ENCODE data around the gene CELF2.

CELF2 gene

DNA sequence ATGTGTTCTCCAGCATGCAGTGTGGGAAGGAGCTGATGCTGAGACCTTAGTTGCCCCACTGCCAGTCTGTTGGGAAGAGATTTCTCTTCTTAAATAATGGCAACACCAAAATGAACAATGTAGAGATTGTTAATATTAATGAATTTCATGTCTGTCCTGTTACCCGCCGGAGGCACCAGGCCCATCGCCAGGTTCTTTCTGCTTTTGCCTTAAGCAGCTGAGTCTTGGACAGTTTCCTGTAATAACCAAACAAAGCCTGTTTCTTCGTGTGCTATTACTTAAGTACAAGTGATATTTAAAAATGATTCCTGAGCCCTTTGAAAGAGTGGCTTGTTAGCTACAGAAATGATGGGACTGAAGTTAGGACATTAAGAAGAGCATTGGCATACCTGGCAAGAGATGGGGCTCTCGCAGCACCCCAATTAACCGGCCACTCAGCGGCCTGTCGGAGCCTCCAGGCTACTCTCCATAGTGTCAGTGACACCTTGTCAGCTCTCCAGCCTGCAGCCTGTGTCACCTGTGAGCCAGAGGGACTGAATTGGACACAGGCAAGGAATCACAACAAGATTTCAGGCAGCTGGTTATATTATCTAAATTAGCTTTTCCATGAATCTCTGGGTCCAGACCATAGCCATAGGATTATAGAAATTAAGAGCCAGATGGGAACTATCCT, 142.0 kb downstream of the CELF2 start:
- no peak for DNase-seq

DNA sequence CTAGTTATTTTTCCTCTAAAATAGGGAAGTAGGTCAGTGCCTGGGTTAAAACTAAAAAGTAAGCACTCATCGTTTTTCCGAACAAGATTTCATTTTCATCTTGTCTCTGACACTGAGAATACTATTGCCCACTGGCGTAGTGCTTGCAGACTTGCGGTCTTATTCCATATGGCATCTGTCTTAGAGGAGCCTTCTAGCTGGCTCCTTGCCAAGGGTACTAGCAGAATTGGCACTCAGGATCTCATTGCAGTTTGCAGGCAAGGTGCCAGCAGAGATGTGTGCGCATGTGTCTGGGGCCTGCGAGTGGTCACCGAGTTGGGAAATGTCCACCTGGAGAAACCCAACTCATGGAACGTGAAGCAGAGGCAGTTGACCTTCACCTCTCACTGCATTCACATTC, 143.4 kb downstream of the CELF2 start:
- DNase-seq: no peak

DNA sequence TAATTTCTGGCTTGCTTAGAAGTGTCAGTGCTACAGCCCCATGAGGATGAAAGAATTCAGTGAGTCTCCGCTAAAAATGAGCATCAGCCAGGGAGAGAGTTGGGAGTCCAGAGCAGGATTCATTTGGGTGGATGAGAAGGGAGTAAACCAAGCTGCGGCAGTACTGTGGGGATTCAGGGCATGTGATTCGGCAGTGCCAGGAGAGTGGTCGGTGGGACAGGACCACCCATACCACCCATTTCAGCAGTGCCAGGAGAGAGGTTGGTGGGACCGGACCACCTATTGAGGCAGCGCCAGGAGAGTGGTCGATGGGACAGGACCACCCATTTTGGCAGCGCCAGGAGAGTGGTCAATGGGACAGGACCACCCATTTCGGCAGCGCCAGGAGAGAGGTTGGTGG, 144.2 kb downstream of the CELF2 start:
- DNase-seq: no peak

DNA sequence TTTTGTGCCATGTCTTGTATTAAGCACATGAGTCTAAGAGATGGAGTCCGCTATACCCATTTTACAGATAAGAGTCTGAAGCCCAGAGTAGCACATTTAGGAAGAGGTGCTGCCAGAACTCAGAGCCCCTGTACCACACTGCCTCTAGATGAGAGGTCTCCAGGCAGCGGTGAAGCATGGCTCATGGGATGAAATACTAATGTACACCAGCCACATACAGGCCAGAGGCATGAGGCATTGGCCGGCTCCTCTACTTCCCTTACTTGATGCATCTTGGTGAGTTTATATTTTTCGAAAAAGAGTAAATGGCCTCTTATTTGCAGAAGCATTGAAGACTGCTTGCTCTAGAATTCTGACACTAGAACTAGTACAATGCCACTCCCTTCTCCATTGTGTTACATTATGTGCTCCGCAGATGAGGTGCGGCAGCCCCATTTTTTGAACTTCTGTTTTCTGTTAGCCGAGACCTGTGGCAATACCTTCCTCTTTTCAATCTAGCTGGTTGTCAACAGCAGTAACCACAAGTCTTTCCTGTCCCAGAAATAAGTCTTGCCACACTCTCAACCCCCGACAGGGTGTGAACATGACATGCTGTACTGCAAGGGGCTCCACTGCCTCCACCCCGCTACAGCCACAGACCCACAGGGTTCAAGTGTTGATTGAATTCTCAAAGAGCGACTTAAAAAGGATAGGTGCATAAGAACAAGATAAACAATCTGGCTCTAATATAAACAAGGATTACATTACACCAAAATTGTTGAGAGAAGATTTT, 145.3 kb downstream of the CELF2 start:
- DNase-seq: peak; percentile 70

DNA sequence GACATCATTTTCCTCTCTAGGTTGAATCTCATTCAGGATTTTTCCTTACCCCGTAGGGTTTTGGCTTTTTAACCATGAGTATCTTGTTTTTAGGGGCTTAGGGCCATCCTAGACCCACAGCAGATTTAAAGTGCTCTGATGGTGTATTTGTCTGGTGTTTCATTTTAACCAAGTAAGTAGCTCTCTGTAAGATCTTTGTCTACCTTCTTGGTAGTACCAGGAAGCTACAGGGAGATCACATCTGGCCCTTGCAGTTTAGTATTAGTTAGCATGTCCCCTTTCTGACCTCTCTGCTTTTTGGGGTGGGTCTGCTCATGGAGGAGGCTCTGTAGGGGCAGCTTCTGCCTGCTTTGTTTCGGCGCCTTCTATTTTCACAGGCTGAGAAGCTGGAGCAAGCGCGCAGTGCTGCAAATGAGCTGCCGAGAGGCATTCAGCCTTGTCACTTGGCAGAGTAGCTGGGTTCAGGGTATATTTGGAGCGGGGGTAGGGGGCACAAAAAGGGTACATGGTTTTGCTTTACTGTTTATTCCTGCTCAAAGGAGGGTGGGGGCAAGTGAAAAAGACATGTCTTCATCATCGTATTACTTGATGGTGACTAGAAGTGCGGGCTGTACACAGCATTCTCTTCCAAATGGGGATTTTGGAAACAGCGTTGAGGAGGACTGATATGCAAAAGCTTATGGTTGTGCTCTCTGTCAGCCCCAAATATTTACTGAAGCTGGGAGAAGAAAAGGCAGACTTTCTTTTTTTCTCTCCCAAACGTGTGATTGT, 146.3 kb downstream of the CELF2 start:
- no peak for DNase-seq

DNA sequence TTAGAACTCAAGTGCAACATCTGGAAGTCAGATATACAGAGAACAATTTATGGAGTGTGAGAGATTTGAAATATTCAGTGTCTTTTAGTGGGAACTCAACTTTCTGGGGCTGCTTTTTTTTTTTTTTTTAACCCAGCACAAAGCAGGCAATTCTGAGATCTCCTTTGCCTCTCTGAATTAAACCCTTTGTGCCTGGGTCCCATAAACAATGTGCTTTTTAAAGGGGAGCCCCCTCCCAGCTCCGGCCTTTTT, 146.8 kb downstream of the CELF2 start:
- DNase-seq: no peak

DNA sequence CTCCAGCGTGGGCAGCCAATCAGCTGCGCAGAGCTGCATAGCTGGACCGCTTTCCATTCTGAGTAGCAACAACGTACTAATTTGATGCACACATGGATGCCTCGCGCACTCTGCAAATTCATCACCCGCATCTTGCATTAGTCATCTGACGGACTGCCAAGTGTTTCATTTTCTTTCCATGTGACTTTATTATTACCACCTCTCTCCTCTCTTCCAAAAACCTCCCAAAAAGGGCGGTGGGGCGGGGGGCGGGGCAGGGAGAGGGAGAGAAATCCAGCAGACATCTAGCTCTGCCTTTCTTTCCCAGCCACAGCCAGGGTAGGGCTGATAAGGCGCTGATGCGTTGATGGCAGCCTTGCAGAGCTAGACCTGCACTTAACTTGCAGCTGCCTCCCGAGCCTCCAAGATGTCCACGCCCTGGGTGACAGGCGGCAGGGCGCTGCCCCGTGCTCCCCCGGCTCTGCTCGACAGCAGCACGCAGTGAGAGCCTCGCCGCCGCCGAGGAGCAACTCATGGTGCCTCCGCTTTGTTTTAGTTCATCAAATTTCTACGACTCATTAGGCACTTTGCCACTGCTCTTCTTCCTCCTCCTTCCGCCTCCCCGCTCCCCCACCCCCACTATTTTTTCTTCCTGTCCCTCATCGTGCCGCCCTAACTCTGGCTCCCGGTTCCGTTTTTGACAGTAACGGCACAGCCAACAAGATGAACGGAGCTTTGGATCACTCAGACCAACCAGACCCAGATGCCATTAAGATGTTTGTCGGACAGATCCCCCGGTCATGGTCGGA, 147.3 kb downstream of the CELF2 start:
- DNase-seq: peak; percentile 84

DNA sequence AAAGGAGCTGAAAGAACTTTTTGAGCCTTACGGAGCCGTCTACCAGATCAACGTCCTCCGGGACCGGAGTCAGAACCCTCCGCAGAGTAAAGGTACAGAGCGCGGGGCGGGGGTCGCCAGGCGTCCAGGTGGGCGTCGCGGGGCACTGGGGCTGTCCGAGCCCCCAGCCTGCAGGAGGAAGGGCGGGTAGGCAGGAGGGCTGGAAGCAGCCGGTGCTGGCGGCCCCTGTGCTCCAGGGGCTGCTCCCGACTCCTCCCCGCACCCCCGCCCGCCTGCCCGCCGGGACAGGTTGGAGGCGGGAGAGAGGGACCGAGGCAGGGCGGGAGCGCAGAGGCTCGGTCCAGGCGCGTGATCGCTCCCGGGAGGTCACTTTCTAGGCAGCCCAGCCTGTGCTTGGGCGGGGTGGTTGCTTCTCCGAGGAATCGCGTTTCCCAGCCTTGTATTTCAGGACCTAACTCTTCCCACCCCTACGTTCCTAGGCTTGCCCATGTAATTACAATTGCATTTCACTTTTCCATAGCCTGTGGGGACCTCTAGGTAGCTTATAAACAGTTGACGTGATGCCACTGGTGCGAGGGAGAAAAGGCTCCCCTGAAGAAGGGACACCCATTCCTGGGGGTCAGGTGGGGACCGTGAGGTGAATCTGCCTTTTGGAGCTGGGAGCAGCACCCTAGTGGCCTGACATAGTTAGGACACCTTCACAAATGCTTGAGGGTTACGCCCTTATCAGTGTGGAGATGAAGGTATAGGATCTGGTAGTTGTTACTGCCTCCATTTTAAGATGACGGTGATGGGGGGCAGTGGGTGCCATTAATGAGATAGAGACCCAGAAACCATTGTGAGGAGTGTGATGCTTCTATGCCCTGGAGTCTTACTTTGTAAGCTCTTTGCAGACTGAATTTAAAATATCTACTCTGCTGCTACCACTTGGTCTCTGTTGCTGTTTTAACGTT, 148.2 kb downstream of the CELF2 start:
- DNase-seq: peak; percentile 79

DNA sequence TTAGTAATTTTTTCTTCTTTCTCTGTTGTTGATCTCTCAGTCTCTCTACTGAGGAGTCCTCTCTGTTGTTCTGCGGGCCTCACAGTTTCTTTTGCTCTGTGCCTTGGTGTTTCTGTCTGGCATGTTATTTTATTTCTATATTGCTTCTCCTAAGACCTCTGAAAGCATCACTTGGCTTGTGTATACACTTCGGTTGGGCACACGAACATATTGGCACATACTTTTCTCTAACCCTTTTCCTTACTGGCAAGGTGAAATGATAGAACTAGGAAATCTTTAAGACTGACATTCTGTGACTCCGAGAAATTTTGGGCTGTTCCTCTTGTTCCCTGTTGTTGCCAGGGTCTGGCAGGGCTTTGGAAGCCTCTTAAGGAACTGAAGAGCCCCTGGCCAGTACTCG, 148.9 kb downstream of the CELF2 start:
- no peak for DNase-seq

DNA sequence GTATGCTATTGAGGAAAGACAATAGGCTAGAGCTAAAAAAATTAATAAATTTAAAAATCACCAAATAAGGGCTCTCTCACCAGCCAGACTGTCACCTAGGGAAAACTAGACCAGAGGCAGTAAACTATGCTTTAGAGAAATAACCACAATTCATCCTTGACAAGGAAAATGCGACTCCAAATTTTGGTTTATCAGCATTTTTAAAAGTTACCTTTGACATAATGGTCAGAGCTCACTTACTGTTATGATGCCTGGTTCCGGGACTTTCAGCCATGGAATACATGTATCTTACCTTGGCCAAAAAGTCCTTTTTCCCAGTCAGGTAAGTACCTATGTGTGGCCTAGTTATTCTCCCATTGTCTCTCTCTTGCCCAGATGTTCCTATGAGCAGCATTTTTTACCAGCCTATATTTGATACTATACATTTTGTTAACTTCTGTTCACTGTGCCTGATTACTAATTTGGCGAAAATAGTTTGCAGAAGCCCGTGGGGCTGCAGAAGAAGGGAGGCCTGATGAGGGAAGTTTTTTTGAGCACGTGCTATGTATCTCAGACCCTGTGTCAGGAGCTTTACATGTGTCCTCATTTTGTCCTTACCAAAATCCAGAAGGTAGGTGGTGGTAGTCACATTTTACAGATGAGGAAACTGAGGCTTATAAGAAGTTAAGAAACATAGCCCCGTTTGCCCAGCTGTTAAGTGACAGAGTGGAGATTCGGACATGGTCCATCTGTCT, 149.7 kb downstream of the CELF2 start:
- DNase-seq: no peak

DNA sequence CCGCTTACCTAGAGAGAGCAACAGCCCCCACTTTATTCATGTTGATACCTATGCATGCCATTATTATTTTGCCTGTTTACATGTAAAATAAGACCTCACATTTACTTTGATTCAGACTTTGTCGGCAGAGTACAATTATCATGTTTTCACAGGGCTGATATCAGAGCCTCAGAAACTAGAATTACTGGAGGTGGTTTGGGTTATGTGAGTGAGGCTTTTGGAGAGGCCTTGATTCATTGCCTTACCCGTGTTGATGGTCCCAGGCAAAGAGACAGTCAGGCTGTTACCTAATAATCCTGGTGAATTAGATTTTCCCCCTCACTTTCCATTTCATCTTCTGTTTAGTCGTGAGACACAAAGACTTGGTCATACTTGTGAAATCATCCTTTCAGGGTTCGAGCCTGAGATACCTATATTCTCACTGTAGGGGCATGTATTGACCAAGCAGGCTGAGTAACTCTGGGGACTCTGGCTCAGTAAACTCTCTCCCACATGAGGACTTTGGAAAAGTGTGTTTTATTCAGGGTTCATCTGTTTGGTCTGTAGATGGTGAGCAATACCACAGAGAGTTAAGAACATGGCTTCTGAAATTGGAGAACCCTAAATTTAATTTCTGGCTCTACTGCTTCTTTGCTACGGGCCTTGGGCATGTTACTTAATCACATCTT, 150.9 kb downstream of the CELF2 start:
- no peak for DNase-seq

DNA sequence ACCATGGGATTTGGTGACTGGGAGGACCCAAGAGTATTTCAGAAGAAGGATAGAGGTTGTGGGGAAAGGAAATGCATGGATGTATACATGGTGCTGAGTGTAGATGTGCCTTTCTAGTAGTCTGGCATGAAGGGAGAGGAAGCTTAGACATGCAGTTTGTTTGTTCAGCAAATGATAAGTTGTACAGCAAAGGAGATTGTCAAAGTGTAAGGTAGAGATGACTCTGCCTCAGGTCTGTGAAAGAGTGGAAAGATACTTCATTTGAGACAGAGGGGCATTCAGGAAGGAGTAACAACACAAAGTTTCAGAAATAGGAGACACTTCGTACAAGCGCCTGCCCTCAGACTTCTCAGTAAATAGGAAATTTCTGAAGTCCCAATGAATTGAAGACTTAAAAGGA, 152.3 kb downstream of the CELF2 start:
- DNase-seq: no peak

DNA sequence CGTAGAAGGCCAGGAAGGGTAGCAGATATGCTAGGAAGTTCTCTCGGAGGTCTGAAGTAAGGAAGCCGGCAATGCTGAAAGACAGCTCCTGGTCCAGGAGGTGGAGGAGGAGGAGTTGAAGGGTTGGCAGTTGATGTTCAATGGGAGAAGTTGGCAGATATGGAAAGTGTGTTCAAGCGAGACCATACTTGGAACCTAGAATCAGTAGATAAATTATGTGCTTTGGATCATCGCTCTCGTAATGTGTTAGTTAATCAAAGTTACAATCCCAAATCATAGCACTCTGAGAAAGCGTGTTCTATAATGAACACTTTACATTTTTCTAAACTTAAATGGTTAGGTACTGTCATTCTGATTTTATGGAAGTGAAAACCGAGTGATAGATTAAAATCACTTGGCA, 152.9 kb downstream of the CELF2 start:
- no peak for DNase-seq

DNA sequence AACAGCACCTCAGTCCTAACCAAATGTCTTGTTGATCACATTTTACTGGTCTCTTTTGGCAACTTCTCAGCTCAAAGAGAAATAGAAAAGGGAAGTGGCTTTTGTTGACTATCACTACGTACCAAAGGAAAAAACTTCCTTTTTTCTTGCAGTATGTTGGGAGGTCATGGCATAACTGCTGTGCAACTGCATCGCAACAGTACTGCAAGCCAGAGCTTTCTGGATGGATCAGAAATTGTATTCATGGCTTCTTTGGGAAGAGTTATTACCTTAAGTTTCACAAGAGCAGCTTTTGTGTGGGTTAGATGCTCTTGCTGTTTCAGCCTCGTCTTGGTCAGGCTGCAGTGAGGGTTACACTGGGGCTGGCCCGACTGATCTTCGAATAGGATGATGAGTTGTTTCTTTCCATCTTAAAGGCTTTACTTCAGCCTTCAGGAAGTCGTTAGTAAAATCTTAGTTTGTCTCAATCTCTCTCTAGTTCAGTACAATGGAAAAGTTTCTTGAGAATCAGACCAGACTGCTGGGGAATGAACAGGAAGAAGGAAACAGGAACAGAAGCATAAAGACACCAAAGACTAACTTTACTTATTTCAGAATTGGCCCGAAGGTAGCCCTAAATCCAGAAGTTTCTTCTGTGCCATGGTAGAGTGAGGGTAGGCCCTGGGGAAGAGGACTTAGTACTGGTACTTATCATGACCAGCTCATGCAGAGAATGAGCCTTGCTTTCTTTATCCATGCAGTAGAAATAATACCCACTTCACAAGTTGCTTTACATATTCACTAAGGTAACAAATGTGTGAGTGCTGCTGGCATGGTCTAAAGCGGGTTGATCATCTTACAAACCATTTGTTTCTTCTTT, 153.6 kb downstream of the CELF2 start:
- DNase-seq: peak; percentile 76

DNA sequence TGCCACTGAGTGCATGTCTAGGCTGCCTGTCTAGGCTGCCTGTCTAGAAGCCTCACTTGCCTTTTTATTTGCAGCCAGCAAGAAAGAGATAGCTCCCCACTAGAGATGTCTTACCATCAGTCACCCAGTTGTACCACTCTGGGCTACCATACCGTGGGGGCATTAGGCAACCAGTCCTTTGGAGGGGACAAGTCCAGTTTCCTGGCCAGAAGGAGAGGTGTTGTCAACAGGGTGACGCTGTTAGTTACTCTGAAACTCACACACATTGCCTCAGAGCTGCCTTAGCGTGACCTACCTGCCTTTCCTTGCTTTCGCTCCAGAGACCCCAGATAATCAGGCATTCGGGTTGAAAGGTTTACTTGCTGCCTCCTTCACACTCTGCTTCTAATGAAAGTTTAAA, 155.4 kb downstream of the CELF2 start:
- no peak for DNase-seq

DNA sequence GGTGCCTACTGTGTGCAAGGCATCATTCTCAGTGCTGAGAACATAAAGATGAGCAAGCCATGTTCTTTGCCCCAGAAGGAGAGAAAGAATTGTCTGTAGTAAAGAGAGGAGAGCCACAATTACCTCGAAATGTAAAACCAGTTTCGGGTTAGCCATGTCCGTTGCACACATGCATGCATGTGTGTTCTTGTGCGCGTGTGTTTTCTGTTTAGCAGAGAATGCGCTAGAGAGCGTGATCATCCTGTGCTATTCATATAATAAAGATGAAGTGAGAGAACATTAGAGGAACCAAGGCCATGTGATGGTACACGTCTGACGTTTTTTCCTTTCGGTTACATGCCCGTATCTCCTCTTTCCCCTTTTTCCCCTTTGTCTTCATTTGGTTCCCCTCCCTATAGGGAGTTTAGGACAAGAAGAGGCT, 158.2 kb downstream of the CELF2 start:
- no peak for DNase-seq

DNA sequence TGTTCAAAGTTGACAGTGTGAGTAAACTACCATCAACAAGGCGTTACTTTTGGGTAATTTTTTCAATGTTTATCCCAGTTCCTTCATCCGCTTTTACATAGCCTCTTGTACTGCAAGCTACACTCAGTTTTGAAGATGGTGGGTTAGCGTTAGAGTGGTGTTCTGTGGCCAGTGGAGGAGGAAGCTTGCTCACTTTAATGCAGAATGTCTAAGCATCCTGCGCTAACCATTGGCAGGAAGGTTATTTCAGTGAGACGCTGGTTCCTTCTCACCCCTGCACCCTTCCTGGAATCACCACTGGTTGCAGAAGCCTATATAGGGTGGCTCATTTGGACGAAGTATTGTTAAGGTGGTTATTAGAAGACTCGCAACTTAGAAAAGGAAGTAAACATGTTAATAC, 159.1 kb downstream of the CELF2 start:
- DNase-seq: peak; percentile 51

DNA sequence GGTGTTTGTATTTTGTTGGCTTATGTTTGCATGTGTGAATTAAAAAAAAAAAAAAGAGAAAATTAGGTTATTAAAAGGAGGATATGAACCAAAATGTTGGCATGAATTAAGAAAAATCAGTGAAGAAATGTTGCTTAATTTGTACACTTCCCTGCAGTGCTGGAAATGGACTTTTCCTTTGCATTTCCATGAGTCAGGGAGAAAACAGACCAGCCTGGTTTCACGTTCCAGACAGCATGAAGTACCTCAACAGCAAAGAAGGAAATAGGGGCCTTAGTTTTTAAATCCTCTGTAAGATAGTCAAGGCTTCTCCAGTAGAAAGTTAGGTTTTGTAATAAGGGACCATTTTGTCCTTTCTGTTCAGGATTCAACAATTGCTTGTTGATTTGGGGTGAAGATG, 159.7 kb downstream of the CELF2 start:
- no peak for DNase-seq

DNA sequence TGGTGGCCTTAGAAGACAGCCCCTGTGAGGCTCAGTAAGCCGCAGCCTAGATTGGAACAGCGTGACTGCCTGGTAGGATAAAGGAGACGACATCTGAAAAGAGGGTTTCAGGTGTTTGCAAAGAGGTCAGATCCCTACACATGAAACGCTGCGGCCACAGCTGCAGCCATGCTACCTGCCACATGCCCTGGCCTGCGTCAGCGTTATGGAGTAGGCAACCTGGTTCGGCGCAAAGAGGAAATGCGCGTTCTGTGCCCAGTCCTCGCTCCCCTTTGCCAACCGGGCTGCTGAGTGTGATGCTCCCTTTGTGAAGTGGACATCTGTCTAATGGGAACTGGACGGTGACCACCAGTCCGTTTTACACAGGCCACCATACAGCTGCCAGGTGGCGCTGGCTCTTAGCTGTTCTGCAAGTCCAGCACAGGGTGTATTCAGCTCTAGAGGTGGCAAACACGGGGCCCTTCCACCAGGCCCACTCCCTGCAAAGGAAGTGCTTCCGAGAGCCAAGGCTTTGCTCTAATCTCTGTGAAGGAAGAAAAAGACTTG, 160.3 kb downstream of the CELF2 start:
- peak; percentile 54 for DNase-seq

All from stimulated activated CD4-positive, alpha-beta T cell treated with anti-CD3 and anti-CD28 coated beads, Interleukin-15, amount 100 ng/mL, for 24 hours (primary cell).